KG1 (cell line): ENCODE data around the gene VPS72.
A peak's percentile ranks its signal among the peaks of the same experiment; 100 is the strongest.

ENCODE experiments used
- DNase-seq: peaks from one replicate; lab custom pipeline; 2025; lab: John Stamatoyannopoulos, UW

Gene VPS72

GRCh38 chr1:151184211-151184610 lies 5.8 kb downstream of the VPS72 start:
- DNase-seq, result no peak

GRCh38 chr1:151176514-151177045 lies 13.4 kb downstream of the VPS72 start:
- DNase-seq, result no peak

- DNase-seq, result no peak
Measured at GRCh38 chr1:151175863-151176262, 14.1 kb downstream of the VPS72 start, which contains the start of gene TMOD4. Gene TMOD4, minus strand, starts transcription at chr1:151175981. Its CDS starts 1,106 bp downstream, at chr1:151174875.

GRCh38 chr1:151175041-151175741 lies 14.8 kb downstream of the VPS72 start:
- no peak for DNase-seq

GRCh38 chr1:151171190-151171589 lies 18.8 kb downstream of the VPS72 start:
- no peak for DNase-seq

- no peak for DNase-seq
Measured at GRCh38 chr1:151167116-151167515, 22.9 kb downstream of the VPS72 start.

GRCh38 chr1:151166505-151166956 lies 23.5 kb downstream of the VPS72 start:
- no peak for DNase-seq

- DNase-seq, result peak; percentile 92
Measured at GRCh38 chr1:151165738-151166504, 24.1 kb downstream of the VPS72 start, which contains the start of the genes LYSMD1 and SCNM1. Gene LYSMD1, minus strand, starts transcription at chr1:151165902. Its CDS starts 644 bp downstream, at chr1:151165258. Gene SCNM1, plus strand, starts transcription at chr1:151166144. Its CDS starts 9 bp downstream, at chr1:151166153.

GRCh38 chr1:151165281-151165737 lies 24.7 kb downstream of the VPS72 start:
- no peak for DNase-seq

- DNase-seq, result no peak
Measured at GRCh38 chr1:151164732-151165280, 25.2 kb downstream of the VPS72 start.

GRCh38 chr1:151159373-151159772 lies 30.6 kb downstream of the VPS72 start:
- no peak for DNase-seq

- DNase-seq, result no peak
Measured at GRCh38 chr1:151158751-151159251, 31.2 kb downstream of the VPS72 start.

- DNase-seq, result no peak
Measured at GRCh38 chr1:151158326-151158725, 31.7 kb downstream of the VPS72 start.

- DNase-seq, result peak; percentile 62
Measured at GRCh38 chr1:151157067-151157531, 32.9 kb downstream of the VPS72 start.

GRCh38 chr1:151156515-151156819 lies 33.5 kb downstream of the VPS72 start, which contains the start of gene TNFAIP8L2:
Gene TNFAIP8L2, plus strand, starts transcription at chr1:151156649. Its CDS starts 2,049 bp downstream, at chr1:151158698.
- DNase-seq, result peak; percentile 85

- no peak for DNase-seq
Measured at GRCh38 chr1:151147665-151148064, 42.3 kb downstream of the VPS72 start.

GRCh38 chr1:151147132-151147503 lies 42.9 kb downstream of the VPS72 start:
- no peak for DNase-seq

GRCh38 chr1:151146412-151147131 lies 43.4 kb downstream of the VPS72 start, which contains the start of gene SEMA6C:
Gene SEMA6C, minus strand, starts transcription at chr1:151146631. Its CDS starts 4,010 bp downstream, at chr1:151142621.
- DNase-seq, result peak; percentile 32

- DNase-seq, result no peak
Measured at GRCh38 chr1:151146072-151146411, 44.0 kb downstream of the VPS72 start.

- no peak for DNase-seq
Measured at GRCh38 chr1:151145304-151146071, 44.5 kb downstream of the VPS72 start.
